ENCODE results near the gene ENDOD1.
A peak's percentile ranks its signal among the peaks of the same experiment; 100 is the strongest.

The ENDOD1 gene

GRCh38 chr11:95078526-95078925 lies 11.1 kb upstream of the ENDOD1 start:
- DNase-seq: no peak

GRCh38 chr11:95081010-95081409 lies 8.6 kb upstream of the ENDOD1 start:
- DNase-seq: no peak

DNA sequence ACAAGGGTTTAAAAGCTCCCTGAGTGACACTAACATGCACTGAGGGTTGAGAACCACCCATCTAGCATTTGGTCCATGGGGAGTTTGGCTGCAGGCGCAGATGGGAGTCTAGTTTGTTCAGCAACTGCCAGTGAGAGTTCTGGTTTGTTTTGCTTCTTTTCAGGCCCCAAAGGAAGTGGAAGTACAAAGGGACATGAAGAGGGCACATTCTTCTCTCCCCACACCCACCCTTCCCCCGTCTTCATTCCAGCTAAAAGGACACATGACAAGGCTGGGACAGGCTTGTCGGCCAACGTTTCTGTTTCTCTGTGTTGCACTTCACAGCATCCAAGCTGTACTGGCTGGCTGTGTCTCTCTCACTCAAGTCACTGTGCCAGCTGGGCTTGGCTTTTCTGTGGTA lies 8.2 kb upstream of the ENDOD1 start:
- no peak for DNase-seq

- DNase-seq: no peak
Observed at GRCh38 chr11:95082576-95083001, 7.1 kb upstream of the ENDOD1 start.

DNA sequence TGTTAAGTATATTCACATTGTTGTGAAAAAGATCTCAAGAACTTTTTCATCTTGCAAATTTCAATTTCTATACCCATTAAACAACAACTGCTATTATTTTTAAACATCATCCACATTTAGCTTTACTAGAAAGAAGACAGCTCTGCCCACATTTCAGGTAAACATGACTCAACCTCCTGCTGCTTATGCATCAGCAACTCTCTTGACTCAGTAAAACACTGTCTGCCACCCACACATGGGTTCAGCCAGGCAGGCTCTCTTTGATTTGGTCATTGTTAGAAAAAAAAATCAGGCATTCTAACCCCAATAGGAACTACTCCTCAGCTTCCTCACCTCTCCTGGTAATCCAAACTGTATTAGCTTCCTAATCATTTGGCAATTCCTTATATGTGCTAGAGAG lies 5.1 kb upstream of the ENDOD1 start:
- no peak for DNase-seq

GRCh38 chr11:95085117-95085816 lies 4.4 kb upstream of the ENDOD1 start:
- no peak for DNase-seq

- no peak for DNase-seq
Observed at GRCh38 chr11:95086151-95086550, 3.5 kb upstream of the ENDOD1 start.

DNA sequence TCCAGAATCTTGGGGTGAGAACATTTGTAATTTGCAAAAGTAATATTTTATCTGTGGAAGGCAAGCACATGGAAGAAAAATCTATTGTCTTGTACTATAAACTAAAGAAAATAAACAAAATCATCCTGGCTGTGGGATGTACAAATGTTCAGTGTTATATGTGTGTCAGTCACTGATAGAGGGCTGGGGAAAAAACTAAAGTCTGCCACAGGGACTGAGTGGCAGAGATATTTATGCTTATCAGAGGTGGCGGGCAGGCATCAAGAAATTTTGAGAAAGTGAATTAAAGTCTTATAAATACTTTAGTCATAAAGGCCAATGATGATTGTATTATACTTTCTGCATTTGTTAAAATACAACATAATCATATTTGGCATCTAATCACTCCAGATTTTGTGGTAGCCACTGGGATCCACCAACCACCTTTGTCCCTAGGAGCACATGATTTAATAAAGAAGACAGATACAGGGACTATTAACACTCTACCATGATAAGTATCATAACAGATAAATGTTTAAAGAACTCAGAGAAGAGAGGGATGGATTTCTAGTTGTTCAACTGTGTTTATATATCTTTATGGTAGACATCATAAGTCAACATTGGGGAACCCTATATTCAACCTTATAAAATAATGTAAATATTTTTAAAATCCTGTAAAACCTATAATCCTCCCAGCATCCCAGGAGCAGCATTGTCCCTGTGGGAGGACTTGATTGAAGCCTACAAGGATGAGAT lies 2.6 kb upstream of the ENDOD1 start:
- DNase-seq: no peak

DNA sequence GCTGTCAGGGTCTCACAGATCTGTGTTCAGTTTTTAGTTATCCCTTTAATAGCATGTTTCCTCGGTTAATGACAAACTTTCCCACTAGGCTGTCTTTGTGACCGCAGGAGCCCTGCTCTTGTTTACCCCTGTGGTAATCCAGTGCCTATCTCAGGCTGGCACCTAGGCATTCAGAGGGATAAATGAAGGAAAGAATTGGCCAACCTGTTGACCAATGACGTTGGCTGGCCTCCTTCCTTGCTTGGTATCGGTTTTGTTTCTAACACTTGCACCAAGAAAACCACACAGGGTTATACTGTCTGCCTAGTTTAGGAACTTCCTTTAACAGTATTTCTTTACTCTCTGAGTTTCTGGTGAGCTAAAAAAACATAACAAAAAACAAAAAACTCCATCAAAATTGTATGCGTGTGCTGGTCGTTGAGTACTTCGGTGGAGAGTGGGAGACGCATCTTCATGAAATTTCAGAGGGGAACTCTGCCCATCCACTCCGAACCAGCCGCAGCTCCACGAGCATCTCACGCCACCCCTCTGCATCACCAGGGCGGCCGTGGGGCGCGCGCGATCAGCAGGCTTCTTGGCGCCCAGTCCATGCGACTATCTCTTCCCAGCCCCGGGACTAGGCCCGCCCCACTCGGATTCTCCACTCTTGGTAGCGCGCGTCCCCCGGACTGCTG lies 563 bp upstream of the ENDOD1 start:
- peak; percentile 9 to 45 for DNase-seq

- DNase-seq: no peak
Observed at GRCh38 chr11:95091663-95092180, 2.1 kb downstream of the ENDOD1 start.

- peak in 1 of 2 donors; percentile 24 for DNase-seq
Observed at GRCh38 chr11:95092549-95093324, 3.1 kb downstream of the ENDOD1 start.

DNA sequence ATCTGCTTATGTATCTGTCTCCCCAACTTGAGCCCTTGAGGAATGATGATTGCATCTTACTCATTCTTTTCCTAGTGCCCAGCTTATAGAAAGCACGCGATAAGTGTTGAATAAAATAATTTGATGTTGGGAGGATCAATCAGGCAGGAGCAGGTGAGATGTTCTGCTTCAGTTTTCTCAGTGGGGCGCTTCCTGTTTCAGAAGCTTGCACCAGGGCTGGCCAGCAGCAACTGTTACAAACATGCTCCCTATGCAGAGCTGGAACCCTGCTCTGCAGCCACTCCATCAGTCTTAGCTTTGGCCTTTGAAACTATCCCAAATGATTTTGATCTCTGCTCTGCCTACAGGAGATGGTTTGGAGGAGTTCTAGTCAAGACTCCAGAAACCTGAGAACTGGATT lies 3.9 kb downstream of the ENDOD1 start:
- DNase-seq: no peak

DNA sequence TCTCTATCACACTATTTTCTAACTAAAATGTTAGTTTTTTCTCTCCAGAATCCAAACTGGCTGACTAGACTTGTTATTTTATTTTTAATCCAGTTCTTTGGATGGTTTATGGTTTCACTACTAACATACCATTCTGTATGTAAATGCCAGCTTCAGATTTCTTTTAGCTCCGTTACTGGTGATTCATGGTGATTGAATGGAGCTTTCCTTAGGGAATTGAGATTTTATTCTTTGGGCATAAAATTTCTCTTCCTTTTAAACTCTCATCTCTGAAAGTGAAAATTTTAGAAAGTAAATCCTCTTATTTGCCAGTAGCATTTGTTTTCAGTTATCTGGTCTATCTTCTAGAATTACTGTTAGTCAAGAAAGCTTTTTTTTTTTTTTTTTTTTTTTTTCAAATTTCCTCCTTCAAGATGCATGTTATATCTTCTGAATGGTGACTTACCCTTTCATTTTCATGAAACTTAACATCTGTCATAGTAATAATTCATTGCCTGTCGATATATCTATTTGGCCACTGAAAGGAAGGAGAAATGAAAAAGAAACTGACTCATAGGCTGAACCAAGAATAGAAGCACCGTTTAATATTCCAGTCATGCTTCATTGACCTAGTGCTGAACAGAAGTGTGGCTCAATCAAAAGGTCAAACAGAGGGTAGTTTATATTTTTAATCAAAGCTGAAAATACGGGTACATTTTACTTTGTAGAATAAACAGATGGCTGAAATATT lies 6.4 kb downstream of the ENDOD1 start:
- no peak for DNase-seq

- no peak for DNase-seq
Observed at GRCh38 chr11:95097209-95097608, 7.6 kb downstream of the ENDOD1 start.

GRCh38 chr11:95098826-95099225 lies 9.2 kb downstream of the ENDOD1 start:
- no peak for DNase-seq

DNA sequence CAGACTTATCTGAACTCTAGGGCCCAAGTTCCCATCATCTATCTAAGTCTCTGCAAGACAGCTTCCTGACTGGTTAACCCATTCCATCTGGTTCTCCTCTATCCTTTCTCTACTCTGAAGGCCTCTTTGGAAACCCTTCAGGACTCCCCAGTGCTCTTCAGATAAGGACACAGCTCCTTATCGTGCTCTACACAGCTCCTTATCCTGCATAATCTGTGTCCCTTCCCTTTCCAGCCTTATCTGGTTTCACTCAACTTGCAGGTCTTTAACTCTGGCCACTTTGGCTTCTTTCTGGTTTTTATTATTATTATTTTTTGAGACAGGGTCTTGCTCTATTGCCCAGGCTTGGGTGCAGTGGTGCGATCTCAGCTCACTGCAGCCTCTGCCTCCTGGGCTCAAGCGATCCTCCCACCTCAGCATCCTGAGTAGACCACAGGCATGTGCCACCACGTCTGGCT lies 10.6 kb downstream of the ENDOD1 start:
- no peak for DNase-seq

- no peak for DNase-seq
Observed at GRCh38 chr11:95100856-95101507, 11.3 kb downstream of the ENDOD1 start.

DNA sequence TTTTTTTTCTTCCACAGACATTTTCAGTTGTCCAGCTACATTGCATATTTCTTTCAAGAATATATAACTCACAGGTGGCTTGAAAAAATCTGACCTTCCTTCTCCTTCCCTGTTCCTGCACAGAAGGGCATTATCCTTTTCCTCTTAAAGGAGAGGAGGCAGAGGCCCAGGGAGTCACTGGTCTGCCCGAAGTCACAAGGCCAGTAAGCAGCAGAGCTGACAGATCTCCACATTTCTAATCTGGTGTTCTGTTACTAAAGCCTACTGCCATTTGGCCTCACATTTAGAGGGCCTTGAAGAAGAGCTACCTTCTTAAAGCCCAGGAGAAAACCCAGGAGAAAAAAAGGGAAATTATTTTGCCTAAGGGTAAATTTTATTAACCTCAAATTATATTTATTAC lies 12.3 kb downstream of the ENDOD1 start:
- no peak for DNase-seq

GRCh38 chr11:95102733-95103132 lies 13.1 kb downstream of the ENDOD1 start:
- DNase-seq: no peak

- no peak for DNase-seq
Observed at GRCh38 chr11:95103701-95104100, 14.1 kb downstream of the ENDOD1 start.

- DNase-seq: no peak
Observed at GRCh38 chr11:95104121-95104830, 14.6 kb downstream of the ENDOD1 start.

Measured in CD4-positive, alpha-beta T cell treated with Interleukin-1 beta for 1 hour (primary cell).